ENCODE data around the gene ELOVL1.
"Not testable (repeated sequence)": the region's sequence is repeated elsewhere in the genome, so short reads cannot be mapped to it uniquely, and the experiment has no call there.

ELOVL1 gene

GRCh38 chr1:43367904-43368645 lies at the start of gene ELOVL1:
Gene ELOVL1 (minus strand): TSS chr1:43368011. CDS start chr1:43365609, 2,402 bp downstream.
- peak; percentile 48 for DNase-seq

DNA sequence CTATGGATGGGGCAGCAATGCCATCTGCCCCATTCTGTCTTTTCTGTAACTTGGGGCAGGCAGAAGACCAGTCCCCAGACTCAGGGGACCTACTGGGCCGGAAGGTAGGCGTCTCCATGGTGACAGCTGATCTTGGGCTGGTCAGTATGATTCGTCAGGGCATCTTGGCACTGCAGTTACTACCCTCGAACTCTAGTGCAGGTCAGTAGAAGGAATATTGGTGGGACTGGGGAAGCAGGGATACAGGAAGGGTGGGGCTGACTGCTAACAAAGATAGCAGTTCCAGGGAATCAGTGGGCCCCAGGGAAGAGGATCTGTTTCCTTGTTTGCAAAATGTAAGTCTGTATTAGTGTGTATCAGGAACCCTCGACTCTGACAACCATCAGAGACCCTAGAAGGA lies 48.1 kb upstream of the ELOVL1 start:
- DNase-seq: no peak

GRCh38 chr1:43414634-43415223 lies 46.9 kb upstream of the ELOVL1 start:
- peak; percentile 8 for DNase-seq

DNA sequence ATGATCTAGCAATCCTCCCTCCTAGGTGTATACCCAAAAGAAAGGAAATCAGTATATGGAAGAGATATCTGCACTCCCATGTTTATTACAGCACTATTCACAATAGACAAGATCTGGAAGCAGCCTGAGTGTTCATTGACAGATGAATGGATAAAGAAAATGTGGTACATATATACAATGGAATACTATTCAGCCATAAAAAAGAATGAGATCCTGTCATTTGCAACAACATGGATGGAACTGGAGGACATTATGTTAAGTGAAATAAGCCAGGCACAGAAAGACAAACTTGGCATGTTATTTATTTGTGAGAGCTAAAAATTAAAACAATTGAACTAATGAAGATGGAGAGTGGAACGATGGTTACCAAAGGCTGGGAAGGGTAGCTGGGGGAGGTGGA lies 45.6 kb upstream of the ELOVL1 start:
- DNase-seq: not testable (repeated sequence)

GRCh38 chr1:43410571-43410970 lies 42.8 kb upstream of the ELOVL1 start:
- no peak for DNase-seq

DNA sequence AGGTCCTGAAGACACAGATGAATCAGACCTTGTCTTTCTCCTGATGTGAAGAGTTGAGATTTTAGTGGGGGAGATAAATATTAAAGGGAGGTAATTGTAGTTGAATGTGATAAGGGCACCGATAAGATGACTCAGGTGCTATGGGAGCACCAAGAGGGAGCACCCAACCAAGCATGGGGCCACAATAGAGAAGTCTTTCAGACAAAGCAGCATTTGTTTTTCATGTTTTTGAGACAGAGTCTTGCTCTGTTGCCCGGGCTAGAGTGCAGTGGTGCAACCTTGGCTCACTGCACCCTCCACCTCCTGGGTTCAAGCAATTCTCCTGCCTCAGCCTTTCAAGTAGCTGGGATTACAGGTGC lies 38.0 kb upstream of the ELOVL1 start:
- no peak for DNase-seq

DNA sequence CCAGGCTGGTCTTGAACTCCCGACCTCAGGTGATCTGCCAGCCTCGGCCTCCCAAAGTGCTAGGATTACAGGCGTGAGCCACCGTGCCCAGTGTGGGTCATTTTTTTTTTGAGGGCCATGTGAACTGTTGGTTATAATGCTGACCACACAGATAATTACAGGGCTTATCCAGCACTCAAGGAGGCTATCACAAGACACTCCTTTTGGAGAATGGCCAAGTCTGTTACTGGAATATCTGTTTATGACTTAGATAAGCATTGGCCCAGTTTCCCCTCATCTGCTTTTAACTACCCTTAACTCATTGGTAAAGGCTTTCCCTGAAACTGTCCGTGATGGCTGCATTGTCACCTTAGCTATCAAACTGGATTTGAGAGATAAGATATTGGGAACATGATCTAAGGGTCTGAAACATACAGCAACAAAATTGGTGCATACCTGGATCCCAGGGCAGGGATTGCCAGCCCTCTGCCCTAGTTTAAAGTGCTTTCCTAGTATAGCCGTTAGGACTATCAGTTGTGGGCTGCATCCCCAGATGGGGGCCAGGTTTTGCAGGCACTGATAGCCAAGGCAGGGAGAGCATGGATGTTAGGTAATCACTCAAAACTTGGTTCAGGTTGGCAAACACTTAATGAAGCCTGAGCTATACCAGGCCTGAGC lies 37.5 kb upstream of the ELOVL1 start:
- no peak for DNase-seq

DNA sequence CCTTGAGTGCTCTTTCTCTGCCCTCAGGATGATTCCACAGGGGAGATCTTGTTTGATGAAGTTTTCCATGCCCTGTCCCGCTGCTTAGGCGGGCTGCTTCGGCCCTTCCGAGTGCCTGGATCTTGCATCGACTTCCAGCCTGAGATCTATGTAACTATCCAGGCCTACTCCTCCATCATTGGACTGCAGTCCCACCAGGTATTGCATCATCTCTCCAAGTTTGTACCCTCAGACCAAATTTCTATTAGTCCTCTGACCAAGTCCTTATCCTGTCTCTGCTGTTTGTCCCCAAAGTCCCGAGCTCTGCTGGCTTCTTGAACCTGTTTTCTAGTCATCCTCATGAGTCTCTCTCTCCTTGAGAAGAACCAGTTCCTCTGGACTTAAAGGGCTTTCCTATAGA lies 36.5 kb upstream of the ELOVL1 start:
- DNase-seq: no peak

- DNase-seq: no peak
Measured at GRCh38 chr1:43402089-43402865, 34.5 kb upstream of the ELOVL1 start.

GRCh38 chr1:43400441-43400840 lies 32.6 kb upstream of the ELOVL1 start:
- DNase-seq: not testable (repeated sequence)

GRCh38 chr1:43398227-43398626 lies 30.4 kb upstream of the ELOVL1 start:
- no peak for DNase-seq

GRCh38 chr1:43396059-43396458 lies 28.2 kb upstream of the ELOVL1 start:
- DNase-seq: no peak

DNA sequence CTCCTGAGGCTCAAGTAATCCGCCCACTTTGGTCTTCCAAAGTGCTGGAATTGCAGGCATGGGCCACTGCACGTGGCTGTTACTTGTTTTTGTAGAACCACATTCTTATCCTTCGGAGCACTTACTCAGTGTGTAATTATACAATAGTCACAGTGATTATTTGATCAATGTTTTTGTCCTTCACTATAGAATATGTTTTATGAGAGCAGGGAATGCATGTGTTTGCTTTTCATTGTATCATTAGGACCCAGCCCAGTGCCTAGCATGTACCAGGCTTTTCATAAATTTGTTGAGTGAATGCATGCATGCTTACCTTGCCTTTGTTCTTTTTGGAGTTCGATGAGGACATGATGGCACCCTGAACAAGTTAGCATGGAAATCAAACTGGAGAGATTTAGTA lies 27.7 kb upstream of the ELOVL1 start:
- no peak for DNase-seq

DNA sequence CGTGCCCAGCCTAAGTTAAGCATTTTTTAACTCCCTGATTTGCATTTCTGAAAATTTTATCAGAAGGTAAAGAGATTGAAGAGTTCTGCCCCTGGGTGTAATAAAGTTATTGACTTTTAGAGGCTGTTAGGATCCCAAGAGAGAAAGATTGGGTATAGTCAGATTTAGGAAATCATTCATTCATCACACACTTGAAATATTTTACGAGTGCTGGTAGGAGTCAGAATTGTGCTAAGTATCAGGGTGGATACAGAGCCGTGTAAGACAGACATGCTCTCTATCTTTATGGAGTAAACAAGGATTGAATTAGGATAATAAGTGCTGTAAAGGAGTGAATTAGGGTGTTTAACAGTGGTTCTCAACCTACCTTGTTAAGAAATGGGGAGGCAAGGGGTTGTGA lies 24.9 kb upstream of the ELOVL1 start:
- DNase-seq: no peak

DNA sequence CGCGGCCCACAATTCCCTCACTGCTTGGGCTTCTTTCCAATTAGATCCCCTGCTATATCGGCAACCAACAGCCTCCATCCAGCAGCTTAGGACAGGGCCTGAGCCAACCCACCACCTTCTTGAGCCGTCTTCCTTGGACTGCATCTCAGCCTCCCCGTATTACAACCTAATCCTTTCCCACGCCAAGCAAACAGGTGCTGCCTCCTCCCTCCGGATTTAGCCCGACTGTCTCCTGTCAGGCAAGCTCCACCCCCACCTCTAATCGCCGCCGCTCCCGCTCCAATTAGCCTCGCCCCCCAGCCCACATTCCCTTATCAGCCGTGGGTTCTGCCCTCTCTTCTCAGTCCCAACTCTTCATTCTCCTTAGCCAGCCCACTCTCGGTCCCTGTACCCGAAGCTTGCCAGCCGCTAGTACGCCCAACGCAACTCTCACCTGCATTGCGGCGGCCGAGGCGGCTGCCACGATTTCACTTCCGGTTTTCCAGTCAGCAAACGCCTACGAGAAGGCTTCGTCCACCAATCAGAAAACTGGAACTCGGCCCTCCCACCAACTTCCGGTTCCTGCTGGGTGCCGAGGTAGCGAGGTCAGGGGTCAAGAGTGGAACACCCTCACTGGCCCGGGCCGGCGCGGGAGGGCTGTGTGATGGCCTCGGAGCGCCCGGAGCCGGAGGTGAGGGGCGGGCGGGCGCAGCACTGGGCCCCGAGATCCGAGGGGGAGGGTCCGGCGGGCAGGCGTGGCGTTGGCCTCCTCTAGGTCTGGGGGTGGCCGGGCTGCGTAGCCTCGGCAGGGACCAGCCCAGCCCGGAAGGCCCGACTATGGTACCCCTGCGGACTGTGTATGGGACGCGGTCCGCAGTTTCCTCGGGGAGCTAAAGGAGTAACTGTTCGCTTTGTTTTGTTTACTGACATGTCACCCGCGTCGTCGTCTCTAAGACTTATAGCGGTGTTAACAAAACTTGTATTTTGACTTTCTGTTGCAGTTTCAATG lies 21.8 kb upstream of the ELOVL1 start, which contains the start of the genes MED8 and SZT2:
TSS of gene MED8 (minus strand) at position 475 of the 988 bp plus-strand sequence. CDS start at position 439, 36 bp downstream.
TSS of gene SZT2 (plus strand) at position 574 of the 988 bp plus-strand sequence. CDS start at position 644, 70 bp downstream.
- DNase-seq: peak; percentile 88

GRCh38 chr1:43388613-43389012 lies 20.8 kb upstream of the ELOVL1 start:
- DNase-seq: no peak

DNA sequence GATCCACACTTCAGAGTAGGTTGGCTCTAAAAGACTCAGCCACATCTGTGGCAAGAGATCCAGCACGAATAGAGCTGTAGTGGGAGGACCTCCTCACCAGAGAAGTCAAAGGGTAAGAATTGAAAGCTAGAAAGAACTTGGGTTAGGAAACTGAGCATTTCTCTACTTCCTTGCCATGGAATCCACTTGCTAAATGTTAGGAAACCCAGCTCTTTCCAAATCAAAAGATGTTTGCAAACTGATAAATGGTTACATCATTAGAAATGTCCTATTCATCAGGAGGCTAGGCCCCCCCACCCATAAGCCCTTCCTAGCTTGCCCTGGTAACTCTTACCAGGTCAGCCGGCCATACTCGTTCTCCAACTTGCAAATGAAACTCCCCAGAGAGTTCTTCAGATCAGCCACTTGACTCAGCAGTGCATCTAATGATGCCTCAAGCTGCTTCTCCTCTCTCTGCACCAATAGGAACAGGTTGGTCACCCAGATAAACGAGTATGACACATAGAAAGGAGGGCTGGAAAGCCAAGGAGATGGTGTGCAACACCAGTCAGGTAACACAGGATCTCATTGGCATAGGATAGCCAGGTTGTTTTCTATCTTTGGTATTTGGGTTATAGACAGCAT lies 20.3 kb upstream of the ELOVL1 start:
- no peak for DNase-seq

DNA sequence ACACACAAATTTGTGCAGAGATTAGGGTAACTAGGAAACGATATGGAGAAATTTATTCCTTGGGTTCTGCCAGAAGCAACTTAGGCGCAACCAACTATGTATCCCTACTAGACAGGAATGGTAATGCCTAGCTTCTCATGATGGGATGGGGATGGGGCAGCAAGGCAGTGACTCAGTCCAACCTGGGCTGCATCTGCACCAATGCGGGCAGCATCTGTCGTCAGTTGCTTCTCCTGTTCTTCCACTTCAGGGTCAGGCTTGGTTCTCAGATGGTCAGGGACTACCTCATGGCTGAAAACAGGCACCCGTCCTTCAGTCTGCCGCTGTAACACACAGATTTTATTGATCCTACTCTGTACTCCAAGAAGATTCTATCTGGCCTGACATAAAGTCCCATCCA lies 18.9 kb upstream of the ELOVL1 start:
- no peak for DNase-seq

GRCh38 chr1:43383449-43383848 lies 15.6 kb upstream of the ELOVL1 start:
- no peak for DNase-seq

- DNase-seq: no peak
Measured at GRCh38 chr1:43382027-43382779, 14.4 kb upstream of the ELOVL1 start.

DNA sequence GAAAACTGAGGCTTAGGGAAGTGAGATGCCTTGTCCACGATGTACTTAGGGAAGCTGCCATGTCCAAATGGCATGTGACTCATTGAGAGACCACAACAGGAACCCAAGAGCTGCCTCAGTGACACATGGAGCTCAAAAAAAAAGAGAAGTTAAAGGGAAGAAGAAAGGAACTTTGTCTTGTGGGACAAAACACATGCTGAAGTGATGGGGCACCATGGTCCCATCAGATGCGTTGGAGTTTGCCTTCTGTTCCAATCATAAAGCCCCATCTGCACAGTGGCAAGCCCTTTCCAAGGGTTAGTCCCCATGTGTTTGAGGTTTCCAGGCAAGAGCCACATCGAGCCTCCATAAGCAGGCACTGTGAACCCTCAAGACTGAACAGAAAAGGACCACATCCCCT lies 13.8 kb upstream of the ELOVL1 start:
- DNase-seq: no peak
